ENCODE measurements around the gene PLSCR1.

GRCh38 chr3:146590521-146590920 is 46.1 kb upstream of the PLSCR1 start:
- TF ChIP-seq CTCF (IDR thresholded peaks at IDR 0.05) (no peak), EZH2 (IDR thresholded peaks at IDR 0.05; ENCODE audit: borderline replicate concordance, insufficient read depth, low read depth, low read length, poor library complexity, severe bottlenecking) (no peak)
